Prostate gland (tissue), 2 donors: ENCODE data around the gene CLSTN3. TPM values are rescaled to one million over a fixed set of nuclear protein-coding genes. Genes with fewer than 3 reads are reported as not detected.
"Not testable (repeated sequence)": the region's sequence is repeated elsewhere in the genome, so short reads cannot be mapped to it uniquely, and the experiment has no call there.

Source experiments
- DNase-seq: peaks from one replicate; pipeline ENCODE4 v3.0.0-alpha.2; 2019; ENCODE audit warnings: low spot score
- H3K27ac ChIP-seq, 2 donors: fragments of 200-600 bp; sonication (generic); 2 replicates each; pipeline ENCODE4 v1.5.1; 2017 to 2019
- H3K27me3 ChIP-seq: fragments of 200-600 bp; sonication (generic); replicated peaks from 2 replicates; pipeline ENCODE4 v1.5.1; 2019; ENCODE audit not compliant: insufficient read depth
- H3K36me3 ChIP-seq, 2 donors: fragments of 200-600 bp; sonication (generic); 1 replicate in 1 of 2; 2 replicates in 1 of 2; pipeline versions ENCODE4 v1.5.1 to v1.8.1; 2017 to 2019
- H3K4me1 ChIP-seq: fragments of 200-600 bp; sonication (generic); replicated peaks from 2 replicates; pipeline ENCODE4 v1.5.1; 2019
- H3K4me3 ChIP-seq, 2 donors: fragments of 200-600 bp; sonication (generic); 2 replicates each; pipeline ENCODE4 v1.5.1; 2017 to 2019
- H3K9me3 ChIP-seq: fragments of 200-600 bp; sonication (generic); 2 replicates; pipeline ENCODE4 v1.5.1; 2017
- CTCF ChIP-seq, 4 experiments: fragments of 200-600 bp in 2 of 4; fragments of 450-650 bp in 2 of 4; sonication (generic) in 2 of 4; IDR thresholded peaks; 1 replicate in 3 of 4; 2 replicates in 1 of 4; pipeline ENCODE4 v1.5.1; 2016 to 2019; ENCODE audit warnings: antibody characterized with exemption in 4 of 4, mild to moderate bottlenecking in 2 of 4, moderate library complexity in 2 of 4
- POLR2A ChIP-seq: fragments of 450-650 bp; IDR thresholded peaks from one replicate; pipeline ENCODE4 v1.6.1; 2016; ENCODE audit warnings: antibody characterized with exemption, mild to moderate bottlenecking
- POLR2AphosphoS5 ChIP-seq: sonication (generic); formaldehyde crosslinking; IDR thresholded peaks from one replicate; pipeline ENCODE4 v1.6.1; 2017; ENCODE audit warnings: antibody characterized with exemption
- WGBS: methylation state at CpG from one replicate; pipeline ENCODE4 v1.1.5; 2018; 5-methylcytosine and 5-hydroxymethylcytosine counted together
- intact Hi-C: fragments of 100-400 bp; cut with DNase I; formaldehyde crosslinking; loops from one replicate; pipeline ENCODE4 v1.14.2; 2022
- total RNA-seq, 2 donors: library from RNA; depleted of rRNA; stranded (reverse); fragments of >200 nt; gene quantifications; one replicate each; pipeline ENCODE4 v1.1.0, GENCODE V29; 2016

CLSTN3 gene
- total RNA-seq, 2 donors from 2014 or later: 7.7 to 45.7 TPM

- Histone ChIP-seq H3K36me3 (no peaks in the 10 kb centered on the region), H3K27ac (no peak overlapping the region), H3K27me3 (no peaks in the 10 kb centered on the region), H3K4me1 (no peaks in the 10 kb centered on the region), H3K4me3 (no peak overlapping the region), H3K9me3 (no peaks in the 10 kb centered on the region)
- no peak for DNase-seq
- intact Hi-C loops: no loop called here
- WGBS: 94% methylated on average over 1 of the region's 1 CpG
- TF ChIP-seq POLR2AphosphoS5 (no peak), CTCF (IDR thresholded peaks at IDR 0.05) (no peak), POLR2A (no peak)
Measured at GRCh38 chr12:7106082-7106481, 24.1 kb upstream of the CLSTN3 start.

- H3K4me3 ChIP-seq, H3K9me3 ChIP-seq, intact Hi-C loops: not testable (repeated sequence)
Measured at GRCh38 chr12:7107181-7107580, 23.0 kb upstream of the CLSTN3 start.

GRCh38 chr12:7107636-7108002, 22.6 kb upstream of the CLSTN3 start:
- H3K4me1 ChIP-seq: no peaks in the 10 kb centered on the region
- intact Hi-C loops: loop anchor here (2.0 kb wide), 1 partner anchor 47 kb away; the partner anchor contains the start of gene C1S

More at GRCh38 chr12:7107181-7107580, 23.0 kb upstream of the CLSTN3 start:
- not testable (repeated sequence) for H3K27ac ChIP-seq, H3K36me3 ChIP-seq, H3K27me3 ChIP-seq, H3K4me1 ChIP-seq, DNase-seq
- 98% methylated on average over 5 of the region's 5 CpGs for WGBS

GRCh38 chr12:7108003-7108795, 22.0 kb upstream of the CLSTN3 start:
- WGBS: 2% methylated on average over 20 of the region's 30 CpGs
- intact Hi-C loops: loop anchor here (2.0 kb wide), 1 partner anchor 47 kb away; the partner anchor contains the start of gene C1S
- Histone ChIP-seq H3K9me3 (no peaks in the 10 kb centered on the region), H3K4me3 (peak overlapping the region; percentile 45 to 54), H3K4me1 (no peaks in the 10 kb centered on the region), H3K27me3 (no peaks in the 10 kb centered on the region), H3K36me3 (no peaks in the 10 kb centered on the region), H3K27ac (peak overlapping the region; percentile 77 to 89)
- peak; percentile 52 for DNase-seq
- TF ChIP-seq POLR2AphosphoS5 (no peak), CTCF (IDR thresholded peaks at IDR 0.05) (peak in 1 of 4 experiments; percentile 1), POLR2A (peak; percentile 79)

More at GRCh38 chr12:7107636-7108002, 22.6 kb upstream of the CLSTN3 start:
- peak overlapping the region; percentile 77 to 89 for H3K27ac ChIP-seq
- H3K36me3 ChIP-seq: no peaks in the 10 kb centered on the region
- TF ChIP-seq POLR2A: no peak
- TF ChIP-seq CTCF (IDR thresholded peaks at IDR 0.05): no peak
- TF ChIP-seq POLR2AphosphoS5: no peak
- no peaks in the 10 kb centered on the region for H3K27me3 ChIP-seq
- 32% methylated on average over 3 of the region's 3 CpGs for WGBS
- DNase-seq: no peak
- no peaks in the 10 kb centered on the region for H3K9me3 ChIP-seq
- peak overlapping the region; percentile 45 to 54 for H3K4me3 ChIP-seq

GRCh38 chr12:7108796-7109571, 21.2 kb upstream of the CLSTN3 start, which contains the start of gene C1RL:
C1RL (minus strand) TSS chr12:7109214; CDS start chr12:7109180, 34 bp downstream.
- Histone ChIP-seq H3K9me3 (no peaks in the 10 kb centered on the region), H3K4me3 (peak within 1 kb of the TSS; percentile 45 to 54), H3K27me3 (no peaks in the 10 kb centered on the region), H3K36me3 (no peaks in the 10 kb centered on the region), H3K4me1 (no peaks in the 10 kb centered on the region), H3K27ac (peak within 1 kb of the TSS; percentile 77 to 89)
- peak; percentile 82 for DNase-seq
- peak; percentile 96 to 98 (median 97) for TF ChIP-seq CTCF (IDR thresholded peaks at IDR 0.05)
- peak; percentile 87 for TF ChIP-seq POLR2AphosphoS5
- peak; percentile 29 for TF ChIP-seq POLR2A
- intact Hi-C loops: loop anchor here (2.0 kb wide), 1 partner anchor 48 kb away; the partner anchor contains the start of gene C1S
- 14% methylated on average over 23 of the region's 23 CpGs for WGBS
